ENCODE measurements around the gene CORO1C. TPM values are rescaled to one million over a fixed set of nuclear protein-coding genes. Genes with fewer than 3 reads are reported as not detected.
A peak's percentile ranks its signal among the peaks of the same experiment; 100 is the strongest.

The CORO1C gene
- total RNA-seq, 1 donor = 261 TPM

GRCh38 chr12:108618079-108618952 lies 113.0 kb downstream of the CORO1C start:
- Histone ChIP-seq H3K9me3 (ENCODE audit: low read depth, low read length) (peaks cover 5% of the 10 kb centered on the region), H3K4me2 (ENCODE audit: insufficient read depth, low read length) (no peak overlapping the region), H3K4me3 (ENCODE audit: insufficient read depth, low read length) (no peak overlapping the region), H4K20me1 (ENCODE audit: insufficient read depth, low read length) (no peaks in the 10 kb centered on the region), H3K4me1 (ENCODE audit: insufficient read depth, low read length) (peaks cover 12% of the 10 kb centered on the region), H3K36me3 (ENCODE audit: insufficient read depth, low read length) (no peaks in the 10 kb centered on the region), H3K79me2 (ENCODE audit: insufficient read depth, low read length) (no peaks in the 10 kb centered on the region), H3K27ac (ENCODE audit: low read depth, low read length) (peak overlapping the region; percentile 52), H3K27me3 (ENCODE audit: insufficient read depth, low read length) (no peaks in the 10 kb centered on the region), H2AFZ (ENCODE audit: low read length) (no peak overlapping the region)
- DNase-seq (ENCODE audit: insufficient read length, low spot score, missing footprints) = peak; percentile 96
- TF ChIP-seq, protein P1, sequence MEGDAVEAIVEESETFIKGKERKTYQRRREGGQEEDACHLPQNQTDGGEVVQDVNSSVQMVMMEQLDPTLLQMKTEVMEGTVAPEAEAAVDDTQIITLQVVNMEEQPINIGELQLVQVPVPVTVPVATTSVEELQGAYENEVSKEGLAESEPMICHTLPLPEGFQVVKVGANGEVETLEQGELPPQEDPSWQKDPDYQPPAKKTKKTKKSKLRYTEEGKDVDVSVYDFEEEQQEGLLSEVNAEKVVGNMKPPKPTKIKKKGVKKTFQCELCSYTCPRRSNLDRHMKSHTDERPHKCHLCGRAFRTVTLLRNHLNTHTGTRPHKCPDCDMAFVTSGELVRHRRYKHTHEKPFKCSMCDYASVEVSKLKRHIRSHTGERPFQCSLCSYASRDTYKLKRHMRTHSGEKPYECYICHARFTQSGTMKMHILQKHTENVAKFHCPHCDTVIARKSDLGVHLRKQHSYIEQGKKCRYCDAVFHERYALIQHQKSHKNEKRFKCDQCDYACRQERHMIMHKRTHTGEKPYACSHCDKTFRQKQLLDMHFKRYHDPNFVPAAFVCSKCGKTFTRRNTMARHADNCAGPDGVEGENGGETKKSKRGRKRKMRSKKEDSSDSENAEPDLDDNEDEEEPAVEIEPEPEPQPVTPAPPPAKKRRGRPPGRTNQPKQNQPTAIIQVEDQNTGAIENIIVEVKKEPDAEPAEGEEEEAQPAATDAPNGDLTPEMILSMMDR (IDR thresholded peaks at IDR 0.05; ENCODE audit: extremely low read depth, low read depth, low read length) = peak; percentile 95

- Histone ChIP-seq H3K27ac (ENCODE audit: low read depth, low read length) (peak overlapping the region; percentile 52), H4K20me1 (ENCODE audit: insufficient read depth, low read length) (no peaks in the 10 kb centered on the region), H3K79me2 (ENCODE audit: insufficient read depth, low read length) (no peaks in the 10 kb centered on the region), H3K27me3 (ENCODE audit: insufficient read depth, low read length) (no peaks in the 10 kb centered on the region), H3K36me3 (ENCODE audit: insufficient read depth, low read length) (no peaks in the 10 kb centered on the region), H3K9me3 (ENCODE audit: low read depth, low read length) (peaks cover 5% of the 10 kb centered on the region), H3K4me1 (ENCODE audit: insufficient read depth, low read length) (peaks cover 15% of the 10 kb centered on the region), H3K4me3 (ENCODE audit: insufficient read depth, low read length) (no peak overlapping the region), H2AFZ (ENCODE audit: low read length) (no peak overlapping the region), H3K4me2 (ENCODE audit: insufficient read depth, low read length) (no peak overlapping the region)
- peak; percentile 85 for DNase-seq (ENCODE audit: insufficient read length, low spot score, missing footprints)
- TF ChIP-seq, protein P1 (IDR thresholded peaks at IDR 0.05; ENCODE audit: extremely low read depth, low read depth, low read length) = no peak
These were observed 114.1 kb downstream of the CORO1C start for GRCh38 chr12:108616941-108617858.

GRCh38 chr12:108616359-108616758 lies 115.0 kb downstream of the CORO1C start:
- Histone ChIP-seq H3K36me3 (ENCODE audit: insufficient read depth, low read length) (no peaks in the 10 kb centered on the region), H3K27me3 (ENCODE audit: insufficient read depth, low read length) (no peaks in the 10 kb centered on the region), H3K4me3 (ENCODE audit: insufficient read depth, low read length) (no peak overlapping the region), H3K9me3 (ENCODE audit: low read depth, low read length) (peaks cover 5% of the 10 kb centered on the region), H3K79me2 (ENCODE audit: insufficient read depth, low read length) (no peaks in the 10 kb centered on the region), H2AFZ (ENCODE audit: low read length) (no peak overlapping the region), H3K4me1 (ENCODE audit: insufficient read depth, low read length) (peaks cover 23% of the 10 kb centered on the region), H4K20me1 (ENCODE audit: insufficient read depth, low read length) (no peaks in the 10 kb centered on the region), H3K4me2 (ENCODE audit: insufficient read depth, low read length) (no peak overlapping the region), H3K27ac (ENCODE audit: low read depth, low read length) (peak overlapping the region; percentile 52)
- TF ChIP-seq, protein P1 (IDR thresholded peaks at IDR 0.05; ENCODE audit: extremely low read depth, low read depth, low read length) = no peak
- DNase-seq (ENCODE audit: insufficient read length, low spot score, missing footprints) = peak; percentile 10

All from osteoblast (primary cell).